SK-N-MC (cell line): Measurements from ENCODE around the gene RHCE.
"Not testable (repeated sequence)": the region's sequence is repeated elsewhere in the genome, so short reads cannot be mapped to it uniquely, and the experiment has no call there.

Experiments used
- EZH2 ChIP-seq: fragments of 200-600 bp; sonication (generic); IDR thresholded peaks from one replicate; pipeline ENCODE4 v1.6.1; 2017; ENCODE audit warnings: antibody characterized with exemption
- POLR2AphosphoS5 ChIP-seq: IDR thresholded peaks from 2 replicates; pipeline ENCODE4 v1.6.1; 2012; ENCODE audit warnings: mild to moderate bottlenecking, low read depth, low read length, borderline replicate concordance

DNA sequence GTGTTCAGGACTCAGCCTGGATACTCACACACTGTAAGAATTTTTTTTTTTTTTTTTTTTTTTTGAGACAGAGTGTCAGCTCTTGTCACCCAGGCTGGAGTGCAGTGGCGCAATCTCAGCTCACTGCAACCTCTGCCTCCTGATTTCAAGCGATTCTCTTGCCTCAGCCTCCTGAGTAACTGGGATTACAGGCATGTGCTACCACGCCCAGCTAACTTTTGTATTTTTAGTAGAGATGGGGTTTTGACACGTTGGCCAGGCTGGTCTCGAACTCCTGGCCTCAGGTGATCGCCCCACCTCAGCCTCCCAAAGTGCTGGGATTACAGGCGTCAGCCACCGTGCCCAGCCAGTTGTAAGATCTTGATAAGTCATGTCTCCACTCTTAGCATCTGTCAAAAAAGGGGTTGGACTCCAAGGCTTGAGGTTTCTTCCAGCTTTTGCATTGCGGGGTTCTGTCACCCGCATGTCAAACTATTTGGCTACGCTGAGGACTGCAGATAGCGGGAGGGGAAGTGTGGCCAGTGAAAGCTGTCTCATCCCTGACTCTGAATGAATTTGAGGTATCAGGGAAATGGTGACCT lies 50.8 kb downstream of the RHCE start:
- TF ChIP-seq EZH2, POLR2AphosphoS5: not testable (repeated sequence)
